Glutamatergic neuron (in vitro differentiated cells): ENCODE results near the gene ATP11A. TPM values are rescaled to one million over a fixed set of nuclear protein-coding genes. Genes with fewer than 3 reads are reported as not detected.

Experiments used
- DNase-seq: peaks from one replicate; pipeline ENCODE4 v3.0.0; 2022
- H3K27ac Mint-ChIP-seq: one replicate; pipeline ENCODE4 v1.8.0; 2020; ENCODE audit warnings: mild to moderate bottlenecking, mixed read lengths, inconsistent platforms; ENCODE audit not compliant: unreplicated experiment
- H3K27me3 Mint-ChIP-seq: one replicate; pipeline ENCODE4 v1.8.0; 2020; ENCODE audit warnings: mild to moderate bottlenecking, moderate library complexity, mixed read lengths, inconsistent platforms; ENCODE audit not compliant: unreplicated experiment
- H3K36me3 Mint-ChIP-seq: one replicate; pipeline ENCODE4 v1.8.0; 2020; ENCODE audit warnings: mild to moderate bottlenecking, mixed read lengths, inconsistent platforms; ENCODE audit not compliant: unreplicated experiment
- H3K4me1 Mint-ChIP-seq: one replicate; pipeline ENCODE4 v1.8.0; 2020; ENCODE audit warnings: mild to moderate bottlenecking, low read depth, mixed read lengths, inconsistent platforms; ENCODE audit not compliant: unreplicated experiment
- H3K4me3 Mint-ChIP-seq: one replicate; pipeline ENCODE4 v1.8.0; 2020; ENCODE audit warnings: mild to moderate bottlenecking, mixed read lengths, inconsistent platforms; ENCODE audit not compliant: unreplicated experiment
- H3K9me3 Mint-ChIP-seq: one replicate; pipeline ENCODE4 v1.8.0; 2020; ENCODE audit warnings: mild to moderate bottlenecking, moderate library complexity, mixed read lengths, inconsistent platforms; ENCODE audit not compliant: unreplicated experiment
- total RNA-seq: library from RNA; stranded (reverse); fragmentation: NEBNext Ultra II Directional; extraction: Animal tissue kit (Norgen Biotek cat#: 25700); gene quantifications from one replicate; pipeline ENCODE4 v1.2.1, GENCODE V29; 2021; ENCODE audit not compliant: unreplicated experiment
- TF ChIP-seq, protein P1 (sequence below): fragments of 200-600 bp; sonication (generic); IDR thresholded peaks from one replicate; pipeline ENCODE4 v1.5.0; 2021; ENCODE audit not compliant: partially characterized antibody, unreplicated experiment

The ATP11A gene
- total RNA-seq, 1 donor from 2014 or later = 127 TPM

DNA sequence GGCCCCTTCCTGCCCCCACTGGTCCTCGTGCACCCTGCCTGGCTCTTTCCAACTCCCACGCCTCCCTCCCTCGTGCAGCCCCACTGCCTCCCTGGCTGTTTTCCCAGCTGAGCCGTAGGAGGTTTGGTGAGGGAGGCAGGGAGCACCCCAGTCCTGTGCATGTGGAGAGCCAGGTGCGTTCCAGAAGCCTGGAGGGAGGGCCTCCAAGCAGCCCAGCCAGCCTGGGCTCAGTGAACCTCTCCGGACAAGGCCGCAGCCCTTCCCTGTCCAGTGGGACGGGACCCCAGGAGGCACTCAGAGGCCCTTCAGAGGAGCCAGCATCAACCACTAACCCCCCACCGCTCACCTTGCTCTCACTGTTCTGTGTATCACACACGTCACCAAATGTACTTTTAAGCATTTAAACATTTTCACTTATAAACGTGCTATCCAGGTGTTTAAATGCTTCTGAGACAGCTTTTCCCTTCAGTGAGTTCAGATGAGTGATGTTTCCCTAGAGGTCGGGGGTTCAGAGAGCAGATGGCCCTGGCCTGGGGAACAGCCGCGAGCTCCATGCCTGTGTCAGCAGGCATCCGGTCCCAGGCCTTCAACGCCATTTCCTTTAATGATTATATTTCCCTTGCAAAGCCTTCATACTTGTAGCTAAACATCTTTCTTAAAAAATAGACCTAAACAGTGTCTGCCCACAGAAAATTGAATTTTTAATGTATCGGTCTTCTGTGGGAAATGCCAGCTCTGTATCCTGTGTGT lies 122.6 kb downstream of the ATP11A start:
- Mint-ChIP-seq H3K27ac (peak overlapping the region; percentile 96), H3K4me3 (peak overlapping the region; percentile 71), H3K36me3 (peaks cover 41% of the 10 kb centered on the region), H3K4me1 (peaks cover 19% of the 10 kb centered on the region), H3K9me3 (peaks cover 18% of the 10 kb centered on the region), H3K27me3 (peaks cover 13% of the 10 kb centered on the region)
- TF ChIP-seq, protein P1, sequence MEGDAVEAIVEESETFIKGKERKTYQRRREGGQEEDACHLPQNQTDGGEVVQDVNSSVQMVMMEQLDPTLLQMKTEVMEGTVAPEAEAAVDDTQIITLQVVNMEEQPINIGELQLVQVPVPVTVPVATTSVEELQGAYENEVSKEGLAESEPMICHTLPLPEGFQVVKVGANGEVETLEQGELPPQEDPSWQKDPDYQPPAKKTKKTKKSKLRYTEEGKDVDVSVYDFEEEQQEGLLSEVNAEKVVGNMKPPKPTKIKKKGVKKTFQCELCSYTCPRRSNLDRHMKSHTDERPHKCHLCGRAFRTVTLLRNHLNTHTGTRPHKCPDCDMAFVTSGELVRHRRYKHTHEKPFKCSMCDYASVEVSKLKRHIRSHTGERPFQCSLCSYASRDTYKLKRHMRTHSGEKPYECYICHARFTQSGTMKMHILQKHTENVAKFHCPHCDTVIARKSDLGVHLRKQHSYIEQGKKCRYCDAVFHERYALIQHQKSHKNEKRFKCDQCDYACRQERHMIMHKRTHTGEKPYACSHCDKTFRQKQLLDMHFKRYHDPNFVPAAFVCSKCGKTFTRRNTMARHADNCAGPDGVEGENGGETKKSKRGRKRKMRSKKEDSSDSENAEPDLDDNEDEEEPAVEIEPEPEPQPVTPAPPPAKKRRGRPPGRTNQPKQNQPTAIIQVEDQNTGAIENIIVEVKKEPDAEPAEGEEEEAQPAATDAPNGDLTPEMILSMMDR = no peak
- peak; percentile 67 for DNase-seq

DNA sequence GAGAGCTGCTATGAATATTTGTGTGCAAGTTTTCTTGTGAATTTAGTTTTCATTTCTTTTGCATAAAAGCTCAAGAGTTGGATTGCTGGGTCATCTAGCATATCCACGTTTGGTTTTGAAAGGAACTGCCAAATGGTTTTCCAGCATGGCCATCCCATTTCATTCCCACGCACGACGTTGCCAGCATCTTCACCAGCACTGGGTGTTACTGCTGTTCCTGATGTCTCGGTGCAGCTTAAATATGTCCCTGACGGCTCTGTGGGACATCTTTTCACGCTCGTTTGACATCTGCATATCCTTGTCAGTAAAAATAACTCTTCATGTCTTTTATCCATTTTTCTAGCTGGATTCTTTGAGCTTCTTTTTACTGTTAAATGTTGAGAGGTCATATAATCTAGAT lies 123.7 kb downstream of the ATP11A start:
- Mint-ChIP-seq H3K4me1 (peaks cover 18% of the 10 kb centered on the region), H3K4me3 (no peak overlapping the region), H3K27ac (peak overlapping the region; percentile 96), H3K9me3 (peaks cover 23% of the 10 kb centered on the region), H3K36me3 (peaks cover 52% of the 10 kb centered on the region), H3K27me3 (peaks cover 11% of the 10 kb centered on the region)
- TF ChIP-seq, protein P1 = no peak
- no peak for DNase-seq

DNA sequence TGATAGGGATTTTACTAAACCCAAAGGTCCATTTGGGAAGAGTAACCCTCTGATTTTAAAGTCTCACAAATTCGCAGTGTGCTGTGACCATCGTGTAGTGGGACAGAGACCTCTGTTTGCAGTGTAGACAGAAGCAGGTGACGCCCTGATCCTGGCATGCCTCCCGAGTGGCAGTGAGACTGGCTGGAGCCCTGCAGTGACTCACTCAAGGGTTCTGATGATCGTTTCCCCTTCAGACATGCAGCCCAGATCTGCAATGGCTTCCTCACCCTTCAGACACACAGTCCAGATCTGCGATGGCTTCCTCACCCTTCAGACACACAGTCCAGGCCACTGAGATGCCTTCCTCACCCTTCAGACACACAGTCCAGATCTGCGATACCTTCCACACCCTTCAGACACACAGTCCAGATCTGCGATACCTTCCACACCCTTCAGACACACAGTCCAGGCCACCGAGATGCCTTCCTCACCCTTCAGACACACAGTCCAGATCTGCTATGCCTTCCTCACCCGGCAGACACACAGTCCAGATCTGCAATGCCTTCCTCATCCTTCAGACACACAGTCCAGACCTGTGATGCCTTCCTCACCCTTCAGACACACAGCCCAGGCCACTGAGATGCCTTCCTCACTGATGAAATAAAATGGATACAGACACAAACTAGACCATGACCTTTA lies 125.2 kb downstream of the ATP11A start:
- peaks cover 11% of the 10 kb centered on the region for H3K27me3 Mint-ChIP-seq
- H3K36me3 Mint-ChIP-seq = peaks cover 56% of the 10 kb centered on the region
- TF ChIP-seq, protein P1 = no peak
- peaks cover 24% of the 10 kb centered on the region for H3K9me3 Mint-ChIP-seq
- no peak overlapping the region for H3K4me3 Mint-ChIP-seq
- no peak for DNase-seq
- peaks cover 13% of the 10 kb centered on the region for H3K4me1 Mint-ChIP-seq
- H3K27ac Mint-ChIP-seq = peak overlapping the region; percentile 2

DNA sequence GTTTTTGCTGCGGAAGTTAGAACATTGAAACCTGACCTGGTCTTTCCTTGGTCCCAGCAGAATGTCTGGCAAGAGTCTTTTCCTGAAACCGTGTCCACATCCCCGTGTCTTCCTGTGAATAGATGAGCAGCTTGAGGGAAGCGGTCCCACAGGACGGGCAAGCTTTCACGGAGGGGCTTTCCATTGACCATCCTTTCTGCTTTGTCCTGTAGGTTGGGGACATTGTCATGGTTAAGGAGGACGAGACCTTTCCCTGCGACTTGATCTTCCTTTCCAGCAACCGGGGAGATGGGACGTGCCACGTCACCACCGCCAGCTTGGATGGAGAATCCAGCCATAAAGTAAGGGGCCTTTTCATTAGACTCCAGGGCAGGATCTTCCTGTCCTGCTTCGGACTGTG lies 126.0 kb downstream of the ATP11A start:
- no peak for DNase-seq
- Mint-ChIP-seq H3K9me3 (peaks cover 24% of the 10 kb centered on the region), H3K36me3 (peaks cover 56% of the 10 kb centered on the region), H3K4me1 (peaks cover 13% of the 10 kb centered on the region), H3K27ac (no peak overlapping the region), H3K27me3 (peaks cover 11% of the 10 kb centered on the region), H3K4me3 (no peak overlapping the region)
- TF ChIP-seq, protein P1 = no peak
